Measurements from ENCODE around the gene SLC22A17.
"Not testable (repeated sequence)": the region's sequence is repeated elsewhere in the genome, so short reads cannot be mapped to it uniquely, and the experiment has no call there.

SLC22A17 gene

DNA sequence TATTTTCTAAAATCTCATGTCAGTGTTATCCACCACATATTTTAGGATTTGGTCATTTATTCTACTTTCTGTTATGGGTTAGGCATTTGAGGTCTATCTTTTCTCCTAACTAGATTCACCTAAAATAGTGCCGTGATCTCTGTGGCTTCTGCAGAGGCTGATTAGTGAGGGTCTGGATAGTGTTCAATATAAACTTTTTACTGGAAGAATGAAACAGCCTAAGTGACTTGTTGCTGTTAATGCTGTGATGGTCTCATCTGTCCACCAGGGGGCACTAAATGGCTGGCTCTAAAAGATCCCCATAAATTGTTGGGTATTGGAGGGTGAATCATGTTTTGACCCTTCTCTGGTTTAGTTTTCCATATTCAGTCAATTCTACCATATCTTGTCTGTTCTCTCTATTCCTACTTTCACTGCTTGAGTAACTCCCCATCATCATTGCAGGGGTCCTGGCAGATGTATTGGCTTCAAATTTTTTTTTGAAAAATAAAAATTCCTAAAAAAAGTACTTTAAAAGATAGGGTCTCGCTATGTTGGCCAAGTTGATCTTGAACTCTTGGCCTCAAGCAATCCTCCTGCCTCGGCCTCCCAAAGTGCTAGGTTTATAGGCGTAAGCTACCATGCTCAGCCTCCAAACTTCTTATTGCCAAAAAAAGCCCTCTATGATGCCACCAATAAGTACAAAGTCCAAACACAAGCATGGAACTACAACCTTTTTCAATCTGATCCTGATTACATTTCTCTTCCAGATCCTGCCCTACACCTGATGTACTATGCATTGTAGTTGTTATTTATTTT, 24.5 kb downstream of the SLC22A17 start:
- peak; percentile 68 for DNase-seq

DNA sequence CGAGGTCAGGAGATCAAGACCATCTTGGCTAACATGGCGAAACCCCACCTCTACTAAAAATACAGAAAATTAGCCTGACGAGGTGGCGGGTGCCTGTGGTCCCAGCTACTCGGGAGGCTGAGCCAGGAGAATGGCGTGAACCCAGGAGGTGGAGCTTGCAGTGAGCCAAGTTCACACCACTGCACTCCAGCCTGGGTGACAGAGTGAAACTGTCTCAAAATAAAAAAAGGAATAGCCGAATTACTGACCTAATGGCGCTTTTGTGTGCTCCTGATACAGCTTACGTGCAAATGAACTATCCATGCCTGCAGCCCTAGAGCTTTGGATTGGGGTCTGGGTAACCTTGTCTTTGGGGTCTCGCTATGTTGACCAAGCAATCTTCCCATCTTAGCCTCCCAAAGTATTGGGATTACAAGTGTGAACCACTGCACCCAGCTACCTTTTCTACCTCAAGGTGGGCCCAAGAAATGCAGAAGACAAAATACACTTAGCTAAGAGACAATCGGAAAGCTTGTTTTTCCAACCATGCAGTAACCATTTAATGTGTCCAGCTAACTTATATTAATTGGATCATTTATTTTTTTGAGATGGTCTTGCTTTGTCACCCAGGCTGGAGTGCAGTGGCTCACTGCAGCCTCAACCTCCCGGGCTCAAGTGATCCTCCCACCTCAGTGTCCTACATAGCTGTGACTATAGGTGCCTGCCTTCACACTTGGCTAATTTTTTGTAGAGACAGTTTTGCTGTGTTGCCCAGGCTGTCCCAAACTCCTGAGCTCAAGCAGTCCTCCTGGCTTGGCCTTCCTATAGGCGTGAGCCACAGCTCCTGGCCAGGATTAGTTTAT, 26.0 kb downstream of the SLC22A17 start:
- no peak for DNase-seq

DNA sequence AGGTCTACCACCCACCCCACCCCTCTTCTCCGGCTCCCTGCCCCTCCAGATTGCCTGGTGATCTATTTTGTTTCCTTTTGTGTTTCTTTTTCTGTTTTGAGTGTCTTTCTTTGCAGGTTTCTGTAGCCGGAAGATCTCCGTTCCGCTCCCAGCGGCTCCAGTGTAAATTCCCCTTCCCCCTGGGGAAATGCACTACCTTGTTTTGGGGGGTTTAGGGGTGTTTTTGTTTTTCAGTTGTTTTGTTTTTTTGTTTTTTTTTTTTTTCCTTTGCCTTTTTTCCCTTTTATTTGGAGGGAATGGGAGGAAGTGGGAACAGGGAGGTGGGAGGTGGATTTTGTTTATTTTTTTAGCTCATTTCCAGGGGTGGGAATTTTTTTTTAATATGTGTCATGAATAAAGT, 26.9 kb downstream of the SLC22A17 start:
- not testable (repeated sequence) for DNase-seq

DNA sequence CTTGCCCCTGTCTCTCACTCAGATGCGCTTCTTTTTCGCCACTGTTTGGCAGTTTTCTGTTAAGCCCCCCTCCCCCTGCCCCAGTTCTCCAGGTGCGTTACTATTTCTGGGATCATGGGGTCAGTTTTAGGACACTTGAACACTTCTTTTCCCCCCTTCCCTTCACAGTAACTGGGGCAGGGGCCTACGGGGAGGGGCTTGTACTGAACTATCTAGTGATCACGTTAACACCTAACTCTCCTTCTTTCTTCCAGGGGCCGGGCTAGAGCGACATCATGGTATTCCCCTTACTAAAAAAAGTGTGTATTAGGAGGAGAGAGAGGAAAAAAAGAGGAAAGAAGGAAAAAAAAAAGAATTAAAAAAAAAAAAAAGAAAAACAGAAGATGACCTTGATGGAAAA, 27.7 kb downstream of the SLC22A17 start:
- DNase-seq = no peak

DNA sequence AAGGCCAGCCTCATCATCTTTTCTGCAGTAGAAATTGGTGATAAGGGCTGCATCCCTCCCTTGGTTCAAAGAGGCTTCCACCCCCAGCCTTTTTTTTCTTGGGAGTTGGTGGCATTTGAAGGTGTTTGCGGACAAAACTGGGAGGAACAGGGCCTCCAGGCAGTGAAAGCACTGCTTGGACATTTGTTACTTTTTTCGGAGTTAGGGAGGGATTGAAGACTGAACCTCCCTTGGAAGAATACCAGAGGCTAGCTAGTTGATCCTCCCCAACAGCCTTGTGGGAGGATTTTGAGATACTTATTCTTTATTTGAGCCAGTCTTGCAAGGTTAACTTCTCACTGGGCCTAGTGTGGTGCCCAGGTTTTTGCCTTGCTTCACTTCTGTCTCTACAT, 28.2 kb downstream of the SLC22A17 start:
- no peak for DNase-seq

DNA sequence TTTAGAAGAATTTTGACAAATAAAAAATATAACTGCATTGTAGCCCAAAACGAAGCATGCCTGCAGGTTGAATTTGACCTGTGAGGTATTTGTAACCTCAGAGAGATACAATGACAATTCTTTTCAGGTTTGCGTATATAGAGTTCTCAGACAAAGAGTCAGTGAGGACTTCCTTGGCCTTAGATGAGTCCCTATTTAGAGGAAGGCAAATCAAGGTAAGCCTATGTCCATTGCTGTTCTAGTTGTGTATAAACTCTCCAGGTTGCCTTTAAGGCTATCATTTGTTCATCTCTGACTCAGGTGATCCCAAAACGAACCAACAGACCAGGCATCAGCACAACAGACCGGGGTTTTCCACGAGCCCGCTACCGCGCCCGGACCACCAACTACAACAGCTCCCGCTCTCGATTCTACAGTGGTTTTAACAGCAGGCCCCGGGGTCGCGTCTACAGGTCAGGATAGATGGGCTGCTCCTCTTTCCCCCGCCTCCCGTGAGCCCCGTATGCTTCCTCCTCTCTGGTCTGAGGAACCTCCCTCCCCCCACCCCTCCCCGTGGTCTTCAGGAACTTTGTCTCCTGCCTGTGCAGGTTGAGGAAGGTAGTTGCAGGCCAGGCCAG, 28.7 kb downstream of the SLC22A17 start:
- DNase-seq = no peak

DNA sequence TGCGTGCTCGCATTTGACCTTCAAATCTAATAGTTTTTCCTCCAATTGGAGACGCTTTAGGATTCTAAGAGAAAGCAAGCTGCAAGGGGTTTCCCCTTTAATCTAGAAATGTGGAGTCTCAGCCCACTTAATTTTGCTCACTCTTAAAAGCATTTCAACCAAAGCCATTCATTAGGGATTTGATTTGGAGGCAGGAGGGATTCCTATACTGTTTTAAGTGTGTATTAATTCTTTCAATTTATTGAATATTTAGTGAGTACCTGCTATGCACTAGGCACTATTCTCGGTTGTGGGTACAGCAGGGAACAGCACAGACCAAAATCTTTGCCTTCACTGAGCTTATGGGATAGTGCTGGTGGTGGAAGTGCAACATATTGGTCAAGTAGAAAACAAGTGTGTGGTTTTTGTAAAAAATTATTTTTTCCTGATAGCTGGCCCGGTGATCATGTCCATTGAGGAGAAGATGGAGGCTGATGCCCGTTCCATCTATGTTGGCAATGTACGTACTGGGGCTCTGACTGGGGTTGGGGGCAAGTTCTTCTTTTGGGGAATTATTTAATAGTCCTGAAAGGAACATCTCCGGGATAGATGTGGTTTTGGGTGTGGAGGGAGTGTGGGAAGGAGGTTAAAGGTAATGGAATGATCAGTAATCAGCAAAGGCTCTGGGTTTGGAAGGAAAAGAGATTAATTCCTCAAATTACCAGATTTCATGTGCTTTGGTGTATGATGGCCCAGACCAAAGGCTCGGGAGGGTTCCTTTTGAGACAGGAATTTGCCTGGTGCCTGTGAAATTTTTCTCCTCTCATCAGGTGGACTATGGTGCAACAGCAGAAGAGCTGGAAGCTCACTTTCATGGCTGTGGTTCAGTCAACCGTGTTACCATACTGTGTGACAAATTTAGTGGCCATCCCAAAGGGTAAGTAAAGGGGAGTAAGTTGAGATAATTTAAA, 29.8 kb downstream of the SLC22A17 start:
- DNase-seq = no peak

DNA sequence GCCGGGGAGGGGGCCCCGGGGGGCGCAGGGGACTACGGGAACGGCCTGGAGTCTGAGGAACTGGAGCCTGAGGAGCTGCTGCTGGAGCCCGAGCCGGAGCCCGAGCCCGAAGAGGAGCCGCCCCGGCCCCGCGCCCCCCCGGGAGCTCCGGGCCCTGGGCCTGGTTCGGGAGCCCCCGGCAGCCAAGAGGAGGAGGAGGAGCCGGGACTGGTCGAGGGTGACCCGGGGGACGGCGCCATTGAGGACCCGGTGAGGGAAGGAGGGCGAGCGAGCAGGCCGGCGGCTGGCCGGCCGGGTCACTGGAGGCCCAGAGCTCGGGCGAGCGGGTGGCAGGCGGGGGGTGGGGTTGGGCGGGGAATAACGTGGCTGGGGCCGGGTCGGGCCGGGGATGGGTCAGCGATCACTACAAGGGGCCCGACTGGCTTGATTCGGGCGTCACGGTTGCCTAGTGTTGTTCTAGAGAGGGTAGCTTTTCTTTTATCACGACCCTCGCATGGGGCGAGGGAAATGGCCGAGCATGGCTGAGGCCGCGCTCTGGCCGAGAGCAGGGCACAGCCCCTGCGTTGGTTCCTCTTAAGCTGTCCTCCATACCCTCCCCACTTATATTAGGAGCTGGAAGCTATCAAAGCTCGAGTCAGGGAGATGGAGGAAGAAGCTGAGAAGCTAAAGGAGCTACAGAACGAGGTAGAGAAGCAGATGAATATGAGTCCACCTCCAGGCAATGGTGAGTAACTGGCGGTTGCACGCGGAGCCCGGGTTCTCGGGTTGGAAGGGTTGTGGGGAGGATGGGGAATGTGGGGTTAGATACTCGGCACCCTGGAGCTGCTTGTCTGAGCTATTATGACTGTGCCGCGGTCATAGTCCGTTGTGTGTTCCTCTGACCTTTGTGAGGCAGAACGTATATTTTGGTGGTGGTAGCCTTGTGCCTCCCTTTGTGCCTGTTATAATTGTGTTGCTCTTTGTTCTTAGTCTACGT, 30.8 kb downstream of the SLC22A17 start:
- DNase-seq = peak; percentile 73

DNA sequence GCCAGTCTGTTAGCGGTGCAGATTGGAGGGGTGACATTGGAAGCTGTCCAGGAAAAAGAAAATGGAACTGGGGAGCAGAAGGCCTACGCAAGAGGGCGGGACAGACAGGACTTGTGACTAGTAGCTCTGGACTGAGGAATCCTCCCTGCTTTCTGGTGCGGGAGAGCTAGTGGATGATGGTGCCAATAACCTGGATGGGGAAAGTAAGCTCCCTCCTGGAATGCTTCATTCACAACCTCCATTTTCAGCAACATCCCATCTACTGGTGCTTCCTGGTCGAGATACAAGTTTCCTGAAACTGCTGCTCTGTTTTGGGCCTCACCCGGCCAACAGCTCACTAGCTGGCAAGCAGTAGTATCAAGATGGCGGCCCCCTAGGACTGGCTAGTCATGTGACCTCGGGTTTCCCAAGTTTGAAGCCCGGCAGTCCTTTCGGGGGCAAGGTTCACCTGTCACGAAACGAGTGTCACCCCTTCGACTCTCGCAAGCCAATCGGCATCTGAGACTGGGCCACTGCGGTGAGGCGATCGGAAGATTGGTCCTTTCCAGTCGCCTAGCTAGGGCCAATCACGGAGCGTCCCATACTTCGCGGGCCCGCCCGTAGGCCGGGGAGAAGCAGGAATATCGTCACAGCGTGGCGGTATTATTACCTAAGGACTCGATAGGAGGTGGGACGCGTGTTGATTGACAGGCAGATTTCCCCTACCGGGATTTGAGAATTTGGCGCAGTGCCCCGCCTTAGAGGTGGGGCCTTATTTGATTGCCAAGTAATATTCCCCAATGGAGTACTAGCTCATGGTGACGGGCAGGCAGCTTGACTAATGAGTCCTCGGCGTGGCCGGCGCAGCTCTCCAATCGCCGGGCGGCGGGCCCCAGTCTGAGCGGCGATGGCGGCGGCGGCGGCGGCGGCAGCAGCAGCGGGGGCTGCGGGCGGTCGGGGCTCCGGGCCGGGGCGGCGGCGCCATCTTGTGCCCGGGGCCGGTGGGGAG, 31.8 kb downstream of the SLC22A17 start, which contains the start of gene PABPN1:
TSS of gene PABPN1 (plus strand) at position 874 of the 988 bp plus-strand sequence. CDS start at position 887, 13 bp downstream.
- peak; percentile 97 for DNase-seq

DNA sequence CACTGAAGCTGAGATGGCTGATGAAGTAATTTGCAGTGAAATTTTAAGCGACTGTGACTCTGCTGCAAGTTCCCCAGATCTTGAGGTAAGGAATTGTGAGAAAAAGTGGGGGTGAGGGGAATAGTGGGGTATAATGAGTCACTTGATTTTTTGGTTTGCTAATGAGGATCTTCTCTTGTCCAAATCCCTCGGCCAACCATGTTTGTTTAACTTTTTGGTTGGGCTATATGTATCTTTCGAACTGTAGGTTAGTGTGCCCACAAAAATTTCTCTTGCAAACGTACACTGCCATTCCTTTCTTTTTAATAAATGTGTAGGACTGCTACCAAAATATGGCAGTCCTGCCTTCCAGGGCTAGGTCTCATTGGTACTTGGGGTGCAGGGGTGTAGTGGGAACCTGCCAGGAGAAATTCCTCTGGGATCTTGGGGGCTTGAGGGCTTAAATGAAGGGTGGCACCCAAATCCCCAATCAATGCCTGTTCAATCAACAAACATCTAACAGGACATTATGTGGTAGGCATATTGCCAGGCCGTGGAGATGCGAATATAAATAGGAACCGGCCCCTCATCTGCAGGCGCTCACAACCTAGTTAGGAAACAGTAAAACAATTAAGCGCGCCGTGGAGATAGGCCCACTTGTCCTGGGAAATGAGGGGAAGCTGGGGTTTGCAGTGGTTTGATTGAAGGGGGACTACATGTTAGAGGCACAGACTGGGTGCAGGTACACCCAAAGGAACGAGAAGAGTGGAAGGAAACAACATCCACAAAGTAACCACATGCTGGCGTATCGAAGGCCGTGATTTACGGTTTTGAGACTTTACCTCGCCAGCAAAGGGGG, 32.7 kb downstream of the SLC22A17 start:
- DNase-seq = no peak

DNA sequence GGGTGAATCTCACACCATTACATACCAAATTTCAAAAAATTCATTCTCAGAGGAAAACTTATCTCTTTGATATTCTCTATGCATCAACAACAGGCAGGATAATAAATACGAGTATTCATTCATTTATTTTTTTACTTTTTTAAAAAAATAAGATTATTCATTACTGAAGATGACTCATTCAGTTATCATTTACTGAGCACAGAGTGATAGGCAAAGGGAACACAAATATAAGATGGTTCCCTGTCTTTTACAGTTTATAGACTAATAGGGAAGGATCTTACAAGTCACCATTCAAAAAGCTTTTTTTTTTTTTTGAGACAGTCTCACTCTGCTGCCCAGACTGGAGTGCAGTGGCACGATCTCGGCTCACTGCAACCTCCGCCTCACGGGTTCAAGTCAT, 36.4 kb downstream of the SLC22A17 start:
- no peak for DNase-seq

DNA sequence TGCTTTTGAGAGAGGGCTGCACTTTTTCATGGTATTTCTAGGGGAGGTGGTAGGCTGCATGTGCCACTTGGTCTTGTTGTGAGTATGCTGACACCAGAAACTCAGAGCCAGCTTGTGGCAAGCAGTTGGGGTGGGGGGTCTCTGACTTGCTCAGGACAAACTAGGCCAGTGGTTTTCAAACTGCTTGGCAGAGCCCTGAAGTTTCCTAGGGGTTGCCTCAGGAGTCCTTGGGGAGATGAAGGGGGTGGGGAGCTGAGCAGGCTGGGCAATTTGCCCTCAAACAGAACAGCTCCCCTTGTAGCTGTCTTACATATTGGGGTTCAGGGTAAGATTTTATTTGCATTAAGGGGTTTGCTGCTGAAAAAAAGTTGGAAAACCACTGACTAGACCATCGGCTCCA, 42.1 kb downstream of the SLC22A17 start:
- no peak for DNase-seq

DNA sequence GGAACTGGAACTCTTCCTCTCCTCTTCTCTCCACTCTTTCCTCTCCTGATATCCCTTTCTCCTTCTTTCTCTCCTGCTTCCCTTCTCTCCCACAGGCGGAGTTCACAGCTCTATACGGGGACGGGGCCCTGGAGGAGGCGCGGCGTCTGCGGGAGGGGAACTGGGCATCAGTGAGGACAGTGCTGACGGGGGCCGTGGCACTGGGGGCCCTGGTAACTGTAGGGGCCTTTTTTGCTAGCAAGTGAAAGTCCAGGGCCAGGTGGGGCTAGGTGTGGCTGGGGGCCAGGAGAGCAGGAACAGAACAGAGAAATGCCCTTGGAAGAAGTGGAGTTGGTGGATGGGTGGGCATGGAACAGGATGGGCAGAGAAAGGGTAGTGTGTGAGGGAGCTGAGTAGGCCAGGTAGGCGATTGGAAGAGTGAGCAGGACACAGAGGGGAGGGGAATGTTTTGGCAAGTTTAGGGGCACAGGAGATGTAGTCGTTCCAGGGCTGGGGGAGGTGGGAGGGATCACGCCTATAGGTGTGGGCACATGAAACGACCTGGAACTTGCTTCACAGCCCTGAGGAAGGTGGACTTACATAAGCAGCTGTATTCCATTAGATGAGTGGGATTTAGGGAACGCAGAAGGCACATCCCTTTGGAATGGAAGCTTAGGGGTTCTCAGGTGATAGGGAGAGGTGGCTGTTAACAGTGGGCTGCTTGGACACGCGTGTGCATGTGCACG, 43.8 kb downstream of the SLC22A17 start:
- DNase-seq = no peak

DNA sequence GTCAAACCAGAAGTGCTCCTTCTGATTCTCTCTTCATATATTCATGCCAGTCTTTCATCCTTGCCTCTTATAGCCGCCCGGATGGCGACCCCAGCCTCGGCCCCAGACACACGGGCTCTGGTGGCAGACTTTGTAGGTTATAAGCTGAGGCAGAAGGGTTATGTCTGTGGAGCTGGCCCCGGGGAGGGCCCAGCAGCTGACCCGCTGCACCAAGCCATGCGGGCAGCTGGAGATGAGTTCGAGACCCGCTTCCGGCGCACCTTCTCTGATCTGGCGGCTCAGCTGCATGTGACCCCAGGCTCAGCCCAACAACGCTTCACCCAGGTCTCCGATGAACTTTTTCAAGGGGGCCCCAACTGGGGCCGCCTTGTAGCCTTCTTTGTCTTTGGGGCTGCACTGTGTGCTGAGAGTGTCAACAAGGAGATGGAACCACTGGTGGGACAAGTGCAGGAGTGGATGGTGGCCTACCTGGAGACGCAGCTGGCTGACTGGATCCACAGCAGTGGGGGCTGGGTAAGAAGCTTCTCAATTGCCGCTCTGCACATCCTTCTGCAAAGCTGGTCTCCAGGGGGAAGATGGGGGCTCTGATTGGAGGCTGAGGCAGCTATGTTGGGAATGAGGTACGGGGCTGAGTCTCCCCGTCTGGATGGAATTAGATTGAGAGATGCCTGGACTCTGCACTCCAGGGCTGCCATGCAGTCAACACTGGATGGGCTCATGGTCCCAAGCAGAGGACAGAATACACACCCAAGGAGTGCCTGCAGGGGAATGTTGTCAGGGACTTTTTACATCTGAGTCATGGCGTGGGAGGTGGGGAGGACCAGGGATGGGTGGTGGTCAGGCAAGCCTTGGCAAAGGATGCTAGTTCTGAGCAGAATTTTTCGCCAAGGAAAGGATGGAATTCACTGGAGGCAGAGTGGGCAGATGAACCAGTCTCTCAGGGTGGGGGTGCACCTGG, 44.7 kb downstream of the SLC22A17 start:
- no peak for DNase-seq

DNA sequence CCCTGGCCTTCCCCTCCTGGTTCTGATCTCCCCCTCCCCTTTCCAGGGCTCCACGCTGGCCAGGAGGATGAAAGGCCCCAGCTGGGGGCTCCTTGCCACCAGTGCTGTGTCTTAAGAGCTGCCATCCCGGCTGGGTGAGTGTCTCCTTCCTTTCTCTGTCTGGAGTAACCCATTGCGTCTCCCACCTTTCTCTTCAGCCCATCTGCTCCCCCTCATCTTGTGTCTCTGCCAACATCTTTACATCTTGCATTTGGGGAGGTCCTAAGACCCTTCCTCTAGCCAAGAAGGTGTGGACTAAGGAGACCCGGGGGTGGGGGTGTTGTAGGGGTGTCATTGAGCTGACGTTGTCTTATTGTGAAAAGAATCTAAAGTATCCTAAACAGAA, 45.5 kb downstream of the SLC22A17 start:
- DNase-seq = no peak

DNA sequence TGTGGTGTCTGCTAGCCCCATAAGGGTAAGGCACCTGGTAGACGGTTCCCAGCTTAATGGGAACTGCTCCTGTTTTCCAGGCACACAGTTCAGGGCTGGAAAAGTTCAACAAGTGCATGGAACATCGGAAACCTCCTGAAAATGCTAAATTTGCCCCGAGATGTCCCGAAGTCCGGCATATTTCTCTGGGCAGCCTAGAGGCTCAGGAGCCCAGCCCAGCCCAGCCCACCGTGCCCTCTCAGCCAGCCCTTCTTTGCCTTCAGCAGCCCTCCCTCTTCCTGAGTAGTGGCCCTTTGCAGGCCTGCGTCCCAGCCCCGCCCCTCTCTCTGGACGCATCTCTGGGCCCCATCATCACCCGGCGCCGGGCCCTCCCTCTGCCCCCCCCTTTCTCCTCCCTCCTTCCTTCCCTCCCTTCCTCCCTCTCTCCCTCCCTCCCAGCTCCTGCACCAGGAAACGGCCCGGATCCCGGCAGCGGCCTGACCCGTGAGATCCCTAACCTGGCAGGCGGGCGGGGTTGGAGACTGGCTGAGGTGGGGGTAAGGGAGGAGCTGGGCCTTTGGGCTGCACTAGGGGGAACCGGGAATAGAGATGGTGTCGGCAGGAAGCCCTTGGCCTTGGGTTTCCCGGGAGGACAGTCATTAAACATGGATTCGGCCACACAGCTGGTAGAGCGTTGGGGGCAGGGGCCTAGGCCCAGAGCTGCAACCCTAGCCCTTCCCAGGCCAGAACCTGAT, 46.1 kb downstream of the SLC22A17 start, which contains the start of gene BCL2L2:
TSS of gene BCL2L2 (plus strand) at position 422 of the 734 bp plus-strand sequence. CDS start 935 bp downstream, outside the sequence.
- DNase-seq = no peak
